ENCODE results near the gene QRFPR. TPM values are rescaled to one million over a fixed set of nuclear protein-coding genes. Genes with fewer than 3 reads are reported as not detected.

The QRFPR gene
- total and polyA plus RNA-seq, 2 of the 8 experiments (the other 6 are each of a cell fraction or from before 2014, with no cell fraction given), result 1.0 to 2.9 TPM

- no peak for TF ChIP-seq ATF3 (IDR thresholded peaks at IDR 0.05; ENCODE audit: insufficient read depth, low read depth, low read length)
Observed at GRCh38 chr4:121336706-121337105, 44.1 kb downstream of the QRFPR start (continued).
